ENCODE results near the gene FBF1. TPM values are rescaled to one million over a fixed set of nuclear protein-coding genes. Genes with fewer than 3 reads are reported as not detected.

Gene FBF1
- total RNA-seq, 1 donor from 2014 or later = 4.2 TPM

GRCh38 chr17:75921596-75921995 lies 19.2 kb downstream of the FBF1 start:
- no peak for ATAC-seq
- DNase-seq = no peak
- intact Hi-C loops (cut with micrococcal nuclease) = no loop called here

DNA sequence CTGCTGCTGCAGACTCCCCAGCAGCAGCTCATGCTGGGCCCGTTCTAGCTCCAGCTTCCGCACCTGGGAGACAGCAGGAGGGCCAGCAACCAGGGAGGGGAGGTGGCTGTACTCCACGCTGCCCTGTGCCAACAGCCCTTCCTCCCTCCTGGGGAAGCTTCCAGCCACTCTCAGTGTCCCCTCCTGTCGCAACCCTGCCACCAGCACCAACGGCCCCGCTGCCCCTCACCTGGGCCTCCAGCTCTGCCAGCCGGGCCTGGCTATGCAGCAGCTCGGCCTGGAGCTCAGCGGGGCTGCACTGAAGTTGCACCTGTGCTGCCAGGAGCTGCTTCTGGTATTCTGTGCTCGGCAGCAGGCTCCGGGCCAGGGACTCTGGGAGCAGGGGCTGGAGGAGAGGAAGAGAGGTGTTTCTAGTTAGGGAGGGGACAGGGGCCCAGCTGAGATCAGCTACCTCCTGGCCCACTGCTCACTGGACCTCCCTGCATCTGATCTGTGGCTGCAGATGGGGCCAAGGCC lies 20.7 kb downstream of the FBF1 start:
- intact Hi-C loops (cut with micrococcal nuclease) = no loop called here
- ATAC-seq (no peak), DNase-seq (peak; percentile 33)

DNA sequence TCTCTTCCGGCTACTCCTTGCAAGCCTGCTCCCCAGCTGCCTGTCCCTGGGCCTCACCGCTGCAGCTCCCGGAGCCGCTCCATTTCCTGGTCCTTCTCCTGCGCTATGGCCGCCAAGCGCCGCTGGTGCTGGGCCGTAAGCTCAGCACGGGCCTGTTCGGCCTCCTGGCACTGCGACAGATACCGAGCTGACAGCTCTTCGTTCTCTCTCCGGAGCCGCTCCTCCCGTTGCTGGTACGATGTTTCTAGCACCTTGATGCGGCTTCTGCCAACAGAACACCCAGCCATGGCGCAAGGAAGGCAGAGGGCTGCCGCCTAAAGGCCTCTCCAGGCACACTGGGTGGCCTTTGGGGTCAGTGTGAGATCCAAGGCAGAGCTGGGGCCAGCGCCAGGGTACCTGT lies 21.2 kb downstream of the FBF1 start:
- DNase-seq = peak; percentile 26
- no peak for ATAC-seq
- intact Hi-C loops (cut with micrococcal nuclease) = no loop called here

DNA sequence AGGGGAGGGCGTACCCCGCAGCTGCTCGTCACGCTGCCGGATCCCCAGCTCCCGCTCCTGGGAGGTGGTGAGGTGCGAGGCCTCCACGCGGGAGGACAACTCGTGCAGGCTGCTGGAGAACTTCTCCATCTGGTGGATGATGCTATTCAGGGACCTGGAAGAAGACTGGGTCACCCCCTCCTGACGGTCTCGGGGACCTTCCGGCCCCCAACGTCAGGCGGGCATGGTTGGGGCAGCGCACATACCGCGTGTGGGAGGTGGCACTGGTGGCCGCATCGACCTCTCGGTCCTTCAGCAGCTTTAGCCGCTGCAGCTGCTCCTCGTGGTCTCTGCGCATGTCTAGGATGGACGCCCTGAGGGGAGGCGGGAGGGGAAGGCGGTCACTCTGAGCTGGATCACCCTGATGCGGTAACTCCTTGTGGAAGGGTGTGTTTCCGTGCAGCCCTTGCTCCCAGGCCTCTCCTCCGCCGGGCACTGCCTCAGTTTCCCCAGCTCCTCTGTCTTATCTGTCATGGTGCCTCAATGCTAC lies 22.9 kb downstream of the FBF1 start:
- intact Hi-C loops (cut with micrococcal nuclease) = no loop called here
- DNase-seq (no peak), ATAC-seq (no peak)

DNA sequence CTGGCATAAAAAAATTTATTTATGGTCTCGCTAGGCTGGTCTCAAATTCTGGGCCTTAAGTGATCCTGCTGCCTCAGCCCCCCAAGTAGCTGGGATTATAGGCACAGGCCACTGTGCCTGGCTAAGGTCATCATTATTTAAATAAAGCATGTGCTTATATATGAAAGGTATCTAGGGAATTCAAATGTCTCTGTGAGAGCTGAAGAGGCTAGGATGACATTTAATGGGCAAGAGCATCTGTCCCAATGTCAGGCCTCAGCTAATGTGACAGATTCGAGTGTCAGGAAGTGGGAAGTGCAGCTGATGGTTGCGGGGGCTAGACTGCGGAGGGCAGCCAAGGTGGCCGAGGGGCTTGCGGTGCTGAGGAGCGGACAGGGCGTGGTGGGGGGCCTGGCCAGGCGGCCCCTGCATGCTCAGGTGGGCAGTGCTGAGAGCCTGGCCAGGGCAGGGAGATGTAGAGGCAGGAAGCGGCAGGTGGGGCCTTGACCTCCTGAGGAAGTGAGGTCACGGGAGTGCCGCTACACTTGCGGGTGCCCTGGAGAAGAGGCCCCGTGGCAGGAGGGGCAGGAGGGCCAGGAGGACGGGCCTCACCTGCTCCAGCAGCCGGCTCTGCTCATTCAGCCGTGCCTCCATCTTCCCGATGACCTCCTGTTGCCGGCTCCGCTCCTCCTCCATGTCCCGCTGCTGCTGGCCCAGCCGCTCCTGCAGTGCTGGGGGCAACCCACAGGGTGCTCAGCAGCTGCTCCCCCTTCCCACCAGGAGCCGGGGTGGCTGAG lies 23.5 kb downstream of the FBF1 start:
- no peak for ATAC-seq
- intact Hi-C loops (cut with micrococcal nuclease) = no loop called here
- DNase-seq = no peak

DNA sequence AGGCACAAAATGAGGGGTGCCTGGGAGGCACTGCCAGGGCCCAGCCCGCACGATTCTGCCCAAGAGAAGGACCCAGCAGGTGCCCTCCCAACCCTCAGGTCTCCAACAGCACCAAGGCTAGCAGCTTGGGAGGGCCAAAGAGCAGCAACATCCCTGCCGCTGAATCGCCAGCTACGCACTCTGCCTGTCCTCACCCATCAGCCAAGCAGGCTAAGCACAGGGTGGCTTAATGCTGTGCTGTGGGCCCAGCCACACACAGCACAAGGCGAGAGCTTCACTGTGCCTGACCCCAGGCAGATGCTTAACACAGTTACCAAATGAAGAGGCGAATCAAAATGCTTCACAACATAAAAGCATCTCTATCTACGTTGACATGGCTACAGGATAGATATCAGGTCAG lies 25.6 kb downstream of the FBF1 start:
- DNase-seq = no peak
- intact Hi-C loops (cut with micrococcal nuclease) = no loop called here
- no peak for ATAC-seq

DNA sequence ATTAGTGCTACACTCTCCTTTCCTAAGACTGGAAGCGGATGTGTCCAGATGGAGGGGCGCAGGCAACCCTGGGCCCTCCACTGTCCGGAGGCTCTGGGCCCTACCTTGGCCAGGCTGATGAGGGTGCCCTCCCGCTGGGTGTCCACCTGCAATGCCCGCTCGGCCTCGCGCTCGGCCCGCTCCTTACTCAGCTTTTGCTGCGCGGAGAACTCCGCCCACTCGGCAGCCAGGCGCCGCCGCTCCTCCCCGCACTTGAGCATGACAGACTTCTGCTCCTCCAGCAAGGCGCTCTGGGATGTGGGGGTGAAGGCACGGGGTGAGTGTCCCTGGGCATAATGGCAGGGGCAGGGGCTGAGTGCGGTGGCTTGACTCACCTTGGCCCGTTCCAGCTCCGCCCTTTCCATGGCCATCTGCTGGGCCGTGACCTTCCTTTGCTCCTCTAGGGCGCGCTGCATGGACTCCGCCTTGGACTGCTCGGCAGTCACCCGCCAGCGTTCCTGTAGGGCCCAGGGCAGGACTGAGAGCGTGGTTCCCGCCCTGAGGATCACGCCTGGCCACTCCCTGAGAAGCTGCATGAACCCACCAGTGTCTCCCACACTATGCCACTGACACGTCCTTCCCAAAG lies 26.1 kb downstream of the FBF1 start:
- intact Hi-C loops (cut with micrococcal nuclease) = no loop called here
- no peak for ATAC-seq
- DNase-seq = peak; percentile 26

- DNase-seq (no peak), ATAC-seq (no peak)
- intact Hi-C loops (cut with micrococcal nuclease) = no loop called here
These were observed 27.2 kb downstream of the FBF1 start for GRCh38 chr17:75913537-75914210.

- DNase-seq = no peak
- ATAC-seq = no peak
- intact Hi-C loops (cut with micrococcal nuclease) = no loop called here
These were observed 30.1 kb downstream of the FBF1 start for GRCh38 chr17:75910699-75911098.

DNA sequence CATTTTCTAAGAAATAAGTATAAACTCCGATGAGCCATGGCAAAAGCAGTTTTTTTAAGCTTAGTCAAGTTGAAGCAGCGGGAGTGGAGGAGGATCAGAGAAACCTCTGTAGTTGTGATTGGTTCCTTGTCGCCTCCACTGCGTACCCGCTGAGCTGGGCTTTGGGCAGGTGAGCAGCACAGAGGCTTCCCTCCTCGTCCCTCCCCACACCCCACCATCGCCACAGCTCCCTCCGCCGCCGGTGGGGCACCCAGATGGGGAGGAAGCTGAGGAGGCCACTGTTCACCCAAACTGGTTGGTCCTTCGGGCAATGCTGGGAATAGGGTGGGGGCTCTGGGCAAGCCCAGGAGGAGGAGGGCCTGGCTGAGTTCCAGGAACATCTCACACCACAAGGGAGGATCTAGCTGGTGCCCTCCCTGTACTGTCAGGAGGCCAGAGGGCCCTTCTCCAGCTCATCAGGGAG lies 31.0 kb downstream of the FBF1 start:
- ATAC-seq (peak; percentile 38), DNase-seq (peak; percentile 55)
- intact Hi-C loops (cut with micrococcal nuclease) = loop anchor here (10.0 kb wide), 1 partner anchor 95 kb away; the partner anchor contains the start of gene CDK3

GRCh38 chr17:75909051-75909811 lies 31.6 kb downstream of the FBF1 start:
- ATAC-seq (no peak), DNase-seq (no peak)
- intact Hi-C loops (cut with micrococcal nuclease) = loop anchor here (10.0 kb wide), 1 partner anchor 96 kb away; the partner anchor contains the start of gene CDK3

- peak; percentile 71 for ATAC-seq
- intact Hi-C loops (cut with micrococcal nuclease) = loop anchor here (10.0 kb wide), 1 partner anchor 97 kb away; the partner anchor contains the start of gene CDK3
- peak; percentile 87 for DNase-seq
These were observed 32.6 kb downstream of the FBF1 start for GRCh38 chr17:75908201-75908600.

GRCh38 chr17:75906143-75906884 lies 34.5 kb downstream of the FBF1 start:
- intact Hi-C loops (cut with micrococcal nuclease) = loop anchor here (10.0 kb wide), 1 partner anchor 98 kb away; the partner anchor contains the start of gene CDK3
- ATAC-seq = no peak
- no peak for DNase-seq

GRCh38 chr17:75904749-75905521 lies 35.9 kb downstream of the FBF1 start, which contains the start of gene MRPL38:
MRPL38 (minus strand) TSS chr17:75904884; CDS start chr17:75904875, 9 bp downstream.
- DNase-seq (peak; percentile 96), ATAC-seq (peak; percentile 91)
- intact Hi-C loops (cut with micrococcal nuclease) = loop anchor here (10.0 kb wide), 1 partner anchor 100 kb away; the partner anchor contains the start of gene CDK3

GRCh38 chr17:75902406-75902805 lies 38.4 kb downstream of the FBF1 start:
- ATAC-seq (no peak), DNase-seq (no peak)
- intact Hi-C loops (cut with micrococcal nuclease) = loop anchor here (10.0 kb wide), 1 partner anchor 102 kb away; the partner anchor contains the start of gene CDK3

- intact Hi-C loops (cut with micrococcal nuclease) = loop anchor here (10.0 kb wide), 1 partner anchor 103 kb away; the partner anchor contains the start of gene CDK3
- ATAC-seq (no peak), DNase-seq (no peak)
These were observed 39.1 kb downstream of the FBF1 start for GRCh38 chr17:75901727-75902126.
